ENCODE measurements around the gene CCNL2. TPM values are rescaled to one million over a fixed set of nuclear protein-coding genes. Genes with fewer than 3 reads are reported as not detected.

Gene CCNL2
- total and polyA plus RNA-seq, 2 experiments from 2014 or later, result 115 to 146 TPM

- Histone ChIP-seq H3K27ac (ENCODE audit: low read depth) (no peak overlapping the region), H3K4me1 (ENCODE audit: insufficient read depth) (peaks cover 7% of the 10 kb centered on the region; the same call in 1 of the 2 replicates), H3K36me3 (ENCODE audit: insufficient read depth) (no peaks in the 10 kb centered on the region), H3K27me3 (ENCODE audit: insufficient read depth) (no peaks in the 10 kb centered on the region), H4K20me1 (replicated peaks; ENCODE audit: insufficient read depth) (peaks cover 3% of the 10 kb centered on the region), H3K4me2 (no peak overlapping the region), H3K79me2 (replicated peaks; ENCODE audit: insufficient read depth) (peaks cover 14% of the 10 kb centered on the region), H3K4me3 (no peak overlapping the region), H3F3A (replicated peaks; ENCODE audit: low read depth) (peaks cover 15% of the 10 kb centered on the region), H3K9me2 (ENCODE audit: insufficient read depth) (no peaks in the 10 kb centered on the region), H2AFZ (no peak overlapping the region)
- TF ChIP-seq POLR2AphosphoS5 (IDR thresholded peaks at IDR 0.05; ENCODE audit: low read depth) (no peak), STAT1 (IDR thresholded peaks at IDR 0.05; ENCODE audit: unreplicated experiment) (no peak), CREB1 (CRISPR knock-in tag; IDR thresholded peaks at IDR 0.05; ENCODE audit: low read depth) (no peak), REST (IDR thresholded peaks at IDR 0.05; ENCODE audit: unreplicated experiment) (no peak), ZNF114 (CRISPR knock-in tag; IDR thresholded peaks at IDR 0.05) (no peak), EZH2 (IDR thresholded peaks at IDR 0.05; ENCODE audit: low read depth, unreplicated experiment) (no peak), CTCF (conservative IDR thresholded peaks at IDR 0.05; ENCODE audit: low read depth in 2 of 2) (no peak), JUNB (IDR thresholded peaks at IDR 0.05; ENCODE audit: unreplicated experiment) (no peak), NANOG (IDR thresholded peaks at IDR 0.05; ENCODE audit: borderline replicate concordance) (no peak), ZNF331 (CRISPR knock-in tag; IDR thresholded peaks at IDR 0.05; ENCODE audit: low read depth) (no peak), EZH2phosphoT487 (IDR thresholded peaks at IDR 0.05; ENCODE audit: unreplicated experiment) (no peak), ETS1 (IDR thresholded peaks at IDR 0.05) (no peak), ZNF462 (CRISPR knock-in tag; IDR thresholded peaks at IDR 0.05) (no peak)
- H3K27ac Mint-ChIP-seq, result no peak overlapping the region
- no peak overlapping the region for H3K4me3 Mint-ChIP-seq
- no peak for DNase-seq (ENCODE audit: low spot score)
- ATAC-seq, result no peak
- peaks cover 13% of the 10 kb centered on the region for H3K4me1 Mint-ChIP-seq
- H3K9me3 Mint-ChIP-seq, result no peaks in the 10 kb centered on the region; the same call in 2 of the 3 replicates
- peaks cover 10% of the 10 kb centered on the region for H3K27me3 Mint-ChIP-seq (ENCODE audit: insufficient read depth, low read depth, poor library complexity)
- H3K36me3 Mint-ChIP-seq (ENCODE audit: low read depth), result peaks cover 18% of the 10 kb centered on the region
Observed at GRCh38 chr1:1343811-1344421, 55.2 kb downstream of the CCNL2 start.
